ENCODE data around the gene NLGN1.

Gene NLGN1

DNA sequence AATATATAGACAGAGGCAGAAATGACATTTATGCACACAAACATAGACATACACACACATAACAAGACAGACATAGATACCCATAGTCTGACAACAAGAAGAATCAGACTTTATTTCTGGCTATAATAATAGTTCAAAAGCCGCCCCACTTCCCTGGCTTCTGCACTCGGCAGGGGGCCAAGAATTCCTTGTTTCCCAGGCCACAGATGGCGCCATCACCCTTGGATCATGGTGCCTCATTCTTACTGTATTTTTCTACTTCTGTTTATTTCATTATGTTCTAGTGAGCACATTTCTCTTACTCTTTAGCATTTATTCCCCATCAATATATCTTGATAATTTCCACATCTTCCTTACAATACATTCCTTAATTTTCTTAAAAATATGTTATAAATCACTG, 387.5 kb downstream of the NLGN1 start:
- Histone ChIP-seq H3K79me2 (ENCODE audit: control insufficient read depth, insufficient read depth, low read length, poor library complexity) (no peaks in the 10 kb centered on the region), H3K23ac (ENCODE audit: low read length) (no peak overlapping the region), H4K12ac (ENCODE audit: low read depth, low read length) (no peak overlapping the region), H3K9me3 (ENCODE audit: insufficient read depth, low read depth, low read length) (no peaks in the 10 kb centered on the region), H3K4me3 (ENCODE audit: low read depth, low read length) (no peak overlapping the region), H3K14ac (ENCODE audit: low read length) (no peak overlapping the region), H3K27me3 (ENCODE audit: insufficient read depth, low read length) (no peaks in the 10 kb centered on the region), H3K36me3 (ENCODE audit: control insufficient read depth in 1 of 2, insufficient read depth in 2 of 2, low read length in 2 of 2) (no peaks in the 10 kb centered on the region), H2BK12ac (ENCODE audit: low read length) (no peak overlapping the region), H3K9ac (ENCODE audit: low read length) (no peak overlapping the region), H2BK5ac (ENCODE audit: low read depth, low read length, poor library complexity) (no peak overlapping the region), H3K79me1 (ENCODE audit: low read length) (no peaks in the 10 kb centered on the region), H3K4me1 (ENCODE audit: control insufficient read depth in 1 of 2, insufficient read depth in 2 of 2, low read length in 2 of 2) (no peaks in the 10 kb centered on the region), H4K8ac (ENCODE audit: low read depth, low read length) (no peak overlapping the region), H3K4me2 (ENCODE audit: low read length) (no peak overlapping the region), H2AFZ (ENCODE audit: insufficient read depth, low read length, poor library complexity) (no peak overlapping the region), H3K4ac (ENCODE audit: low read depth, low read length) (no peak overlapping the region), H2AK5ac (ENCODE audit: low read length) (no peak overlapping the region), H3K27ac (ENCODE audit: low read depth, low read length) (no peak overlapping the region), H3K18ac (ENCODE audit: low read length) (no peak overlapping the region), H4K91ac (ENCODE audit: low read depth, low read length) (no peak overlapping the region), H2BK120ac (ENCODE audit: insufficient read depth, low read length, poor library complexity) (no peak overlapping the region)
- no peak for DNase-seq
- no CpG with 5 or more reads among the region's 3 CpGs for WGBS (ENCODE audit: extremely low coverage, insufficient coverage, insufficient read length)

- no peak overlapping the region for H4K91ac ChIP-seq (ENCODE audit: low read depth, low read length)
- H3K27ac ChIP-seq (ENCODE audit: low read depth, low read length): no peak overlapping the region
- H3K4ac ChIP-seq (ENCODE audit: low read depth, low read length): no peak overlapping the region
- no peaks in the 10 kb centered on the region for H3K4me1 ChIP-seq (ENCODE audit: control insufficient read depth in 1 of 2, insufficient read depth in 2 of 2, low read length in 2 of 2)
- no peak overlapping the region for H2BK12ac ChIP-seq (ENCODE audit: low read length)
- H2BK120ac ChIP-seq (ENCODE audit: insufficient read depth, low read length, poor library complexity): no peak overlapping the region
- H4K8ac ChIP-seq (ENCODE audit: low read depth, low read length): no peak overlapping the region
- no peak overlapping the region for H2BK5ac ChIP-seq (ENCODE audit: low read depth, low read length, poor library complexity)
- no peaks in the 10 kb centered on the region for H3K9me3 ChIP-seq (ENCODE audit: insufficient read depth, low read depth, low read length)
- H3K4me3 ChIP-seq (ENCODE audit: low read depth, low read length): no peak overlapping the region
- H3K9ac ChIP-seq (ENCODE audit: low read length): no peak overlapping the region
- WGBS (ENCODE audit: extremely low coverage, insufficient coverage, insufficient read length): no CpG with 5 or more reads among the region's 2 CpGs
- no peak overlapping the region for H3K18ac ChIP-seq (ENCODE audit: low read length)
- DNase-seq: no peak
- H3K23ac ChIP-seq (ENCODE audit: low read length): no peak overlapping the region
- no peak overlapping the region for H3K4me2 ChIP-seq (ENCODE audit: low read length)
- no peaks in the 10 kb centered on the region for H3K79me1 ChIP-seq (ENCODE audit: low read length)
- no peaks in the 10 kb centered on the region for H3K36me3 ChIP-seq (ENCODE audit: control insufficient read depth in 1 of 2, insufficient read depth in 2 of 2, low read length in 2 of 2)
- H3K14ac ChIP-seq (ENCODE audit: low read length): no peak overlapping the region
- H2AFZ ChIP-seq (ENCODE audit: insufficient read depth, low read length, poor library complexity): no peak overlapping the region
- H3K79me2 ChIP-seq (ENCODE audit: control insufficient read depth, insufficient read depth, low read length, poor library complexity): no peaks in the 10 kb centered on the region
- no peaks in the 10 kb centered on the region for H3K27me3 ChIP-seq (ENCODE audit: insufficient read depth, low read length)
- H4K12ac ChIP-seq (ENCODE audit: low read depth, low read length): no peak overlapping the region
- H2AK5ac ChIP-seq (ENCODE audit: low read length): no peak overlapping the region
Observed at GRCh38 chr3:173789530-173790162, 392.1 kb downstream of the NLGN1 start.

GRCh38 chr3:173793963-173794362, 396.4 kb downstream of the NLGN1 start:
- Histone ChIP-seq H3K36me3 (ENCODE audit: control insufficient read depth in 1 of 2, insufficient read depth in 2 of 2, low read length in 2 of 2) (no peaks in the 10 kb centered on the region), H4K8ac (ENCODE audit: low read depth, low read length) (no peak overlapping the region), H3K27ac (ENCODE audit: low read depth, low read length) (no peak overlapping the region), H3K23ac (ENCODE audit: low read length) (no peak overlapping the region), H3K14ac (ENCODE audit: low read length) (no peak overlapping the region), H3K18ac (ENCODE audit: low read length) (no peak overlapping the region), H3K9me3 (ENCODE audit: insufficient read depth, low read depth, low read length) (no peaks in the 10 kb centered on the region), H3K79me1 (ENCODE audit: low read length) (no peaks in the 10 kb centered on the region), H3K9ac (ENCODE audit: low read length) (no peak overlapping the region), H2AK5ac (ENCODE audit: low read length) (no peak overlapping the region), H4K12ac (ENCODE audit: low read depth, low read length) (no peak overlapping the region), H2AFZ (ENCODE audit: insufficient read depth, low read length, poor library complexity) (no peak overlapping the region), H2BK12ac (ENCODE audit: low read length) (no peak overlapping the region), H4K91ac (ENCODE audit: low read depth, low read length) (no peak overlapping the region), H3K79me2 (ENCODE audit: control insufficient read depth, insufficient read depth, low read length, poor library complexity) (no peaks in the 10 kb centered on the region), H3K4ac (ENCODE audit: low read depth, low read length) (no peak overlapping the region), H3K4me3 (ENCODE audit: low read depth, low read length) (no peak overlapping the region), H2BK5ac (ENCODE audit: low read depth, low read length, poor library complexity) (no peak overlapping the region), H2BK120ac (ENCODE audit: insufficient read depth, low read length, poor library complexity) (no peak overlapping the region), H3K27me3 (ENCODE audit: insufficient read depth, low read length) (no peaks in the 10 kb centered on the region), H3K4me1 (ENCODE audit: control insufficient read depth in 1 of 2, insufficient read depth in 2 of 2, low read length in 2 of 2) (no peaks in the 10 kb centered on the region), H3K4me2 (ENCODE audit: low read length) (no peak overlapping the region)
- DNase-seq: peak; percentile 2 to 33
- WGBS (ENCODE audit: extremely low coverage, insufficient coverage, insufficient read length): no CpG with 5 or more reads among the region's 2 CpGs

GRCh38 chr3:173796405-173796804, 398.9 kb downstream of the NLGN1 start:
- H3K4me1 ChIP-seq (ENCODE audit: control insufficient read depth in 1 of 2, insufficient read depth in 2 of 2, low read length in 2 of 2): no peaks in the 10 kb centered on the region
- H3K79me1 ChIP-seq (ENCODE audit: low read length): no peaks in the 10 kb centered on the region
- no peak overlapping the region for H2AFZ ChIP-seq (ENCODE audit: insufficient read depth, low read length, poor library complexity)
- no peak overlapping the region for H4K91ac ChIP-seq (ENCODE audit: low read depth, low read length)
- no peak overlapping the region for H3K23ac ChIP-seq (ENCODE audit: low read length)
- H3K18ac ChIP-seq (ENCODE audit: low read length): no peak overlapping the region
- no peak overlapping the region for H3K4me3 ChIP-seq (ENCODE audit: low read depth, low read length)
- H3K79me2 ChIP-seq (ENCODE audit: control insufficient read depth, insufficient read depth, low read length, poor library complexity): no peaks in the 10 kb centered on the region
- H2BK5ac ChIP-seq (ENCODE audit: low read depth, low read length, poor library complexity): no peak overlapping the region
- H3K9me3 ChIP-seq (ENCODE audit: insufficient read depth, low read depth, low read length): no peaks in the 10 kb centered on the region
- no peak overlapping the region for H4K12ac ChIP-seq (ENCODE audit: low read depth, low read length)
- H3K27me3 ChIP-seq (ENCODE audit: insufficient read depth, low read length): no peaks in the 10 kb centered on the region
- WGBS (ENCODE audit: extremely low coverage, insufficient coverage, insufficient read length): no CpG with 5 or more reads among the region's 1 CpG
- no peaks in the 10 kb centered on the region for H3K36me3 ChIP-seq (ENCODE audit: control insufficient read depth in 1 of 2, insufficient read depth in 2 of 2, low read length in 2 of 2)
- no peak overlapping the region for H3K9ac ChIP-seq (ENCODE audit: low read length)
- no peak overlapping the region for H3K4ac ChIP-seq (ENCODE audit: low read depth, low read length)
- no peak overlapping the region for H2BK12ac ChIP-seq (ENCODE audit: low read length)
- no peak overlapping the region for H3K14ac ChIP-seq (ENCODE audit: low read length)
- no peak overlapping the region for H3K4me2 ChIP-seq (ENCODE audit: low read length)
- H3K27ac ChIP-seq (ENCODE audit: low read depth, low read length): no peak overlapping the region
- DNase-seq: no peak
- no peak overlapping the region for H4K8ac ChIP-seq (ENCODE audit: low read depth, low read length)
- no peak overlapping the region for H2AK5ac ChIP-seq (ENCODE audit: low read length)
- H2BK120ac ChIP-seq (ENCODE audit: insufficient read depth, low read length, poor library complexity): no peak overlapping the region
